Rectal smooth muscle tissue (tissue), 1 donor: ENCODE results near the gene DNMT3A.

Experiments used
- H3K27ac ChIP-seq: one replicate; pipeline ENCODE4 v1.7.0; 2013; ENCODE audit warnings: low read depth, low read length, inconsistent platforms
- H3K27me3 ChIP-seq: one replicate; pipeline ENCODE4 v1.7.0; 2013; ENCODE audit warnings: low read length; ENCODE audit not compliant: control insufficient read depth, insufficient read depth
- H3K36me3 ChIP-seq: one replicate; pipeline ENCODE4 v1.7.0; 2013; ENCODE audit warnings: low read length; ENCODE audit not compliant: control insufficient read depth, insufficient read depth
- H3K4me1 ChIP-seq: one replicate; pipeline ENCODE4 v1.7.0; 2013; ENCODE audit warnings: low read length; ENCODE audit not compliant: control insufficient read depth, insufficient read depth
- H3K4me3 ChIP-seq: one replicate; pipeline ENCODE4 v1.7.0; 2013; ENCODE audit warnings: low read length
- H3K9ac ChIP-seq: one replicate; pipeline ENCODE4 v1.7.0; 2013; ENCODE audit warnings: low read length

DNMT3A gene

DNA sequence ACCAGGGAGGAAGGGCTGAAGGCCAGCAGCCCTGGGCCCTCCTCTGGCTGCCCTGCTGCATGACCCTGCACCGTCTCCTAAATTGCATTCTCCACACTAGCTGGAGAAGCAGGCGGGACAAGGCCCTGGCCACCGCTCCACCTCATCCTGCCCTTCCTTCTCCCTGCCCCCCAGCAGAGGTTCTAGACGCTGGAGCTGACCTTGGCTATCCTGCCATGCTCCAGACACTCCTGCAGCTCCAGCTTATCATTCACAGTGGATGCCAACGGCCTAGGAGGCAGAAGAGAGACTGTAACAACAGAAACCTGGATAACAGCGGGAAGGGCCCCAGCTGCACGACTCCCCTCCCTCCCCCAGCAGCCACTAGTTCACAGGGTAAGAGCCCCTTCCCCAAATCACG, 105.0 kb downstream of the DNMT3A start:
- no peaks in the 10 kb centered on the region for H3K4me1 ChIP-seq
- no peak overlapping the region for H3K9ac ChIP-seq
- peaks cover 48% of the 10 kb centered on the region for H3K36me3 ChIP-seq
- H3K4me3 ChIP-seq, result no peak overlapping the region
- no peaks in the 10 kb centered on the region for H3K27me3 ChIP-seq
- no peak overlapping the region for H3K27ac ChIP-seq

DNA sequence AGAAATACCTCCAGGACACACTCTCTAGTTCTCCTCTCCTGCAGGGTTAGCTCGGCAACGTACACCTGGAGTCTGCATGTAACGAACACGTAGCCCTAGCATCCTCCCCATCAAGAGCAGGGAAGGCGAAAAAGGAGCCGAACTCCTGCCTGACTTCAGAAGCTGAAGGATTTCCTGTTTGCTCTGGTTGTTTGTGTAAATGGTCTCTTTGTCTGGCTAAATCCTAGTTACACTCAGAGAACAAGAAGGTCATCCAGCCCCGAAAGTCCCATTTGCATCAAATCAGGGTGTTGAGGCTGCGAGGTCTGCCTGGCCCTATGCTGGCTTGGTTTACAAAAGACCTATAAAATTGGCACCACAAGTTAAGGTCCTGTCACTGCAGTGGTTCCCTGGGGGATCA, 107.0 kb downstream of the DNMT3A start:
- Histone ChIP-seq H3K9ac (no peak overlapping the region), H3K4me3 (no peak overlapping the region), H3K27me3 (no peaks in the 10 kb centered on the region), H3K27ac (no peak overlapping the region), H3K36me3 (peaks cover 31% of the 10 kb centered on the region), H3K4me1 (peaks cover under 1% of the 10 kb centered on the region)

DNA sequence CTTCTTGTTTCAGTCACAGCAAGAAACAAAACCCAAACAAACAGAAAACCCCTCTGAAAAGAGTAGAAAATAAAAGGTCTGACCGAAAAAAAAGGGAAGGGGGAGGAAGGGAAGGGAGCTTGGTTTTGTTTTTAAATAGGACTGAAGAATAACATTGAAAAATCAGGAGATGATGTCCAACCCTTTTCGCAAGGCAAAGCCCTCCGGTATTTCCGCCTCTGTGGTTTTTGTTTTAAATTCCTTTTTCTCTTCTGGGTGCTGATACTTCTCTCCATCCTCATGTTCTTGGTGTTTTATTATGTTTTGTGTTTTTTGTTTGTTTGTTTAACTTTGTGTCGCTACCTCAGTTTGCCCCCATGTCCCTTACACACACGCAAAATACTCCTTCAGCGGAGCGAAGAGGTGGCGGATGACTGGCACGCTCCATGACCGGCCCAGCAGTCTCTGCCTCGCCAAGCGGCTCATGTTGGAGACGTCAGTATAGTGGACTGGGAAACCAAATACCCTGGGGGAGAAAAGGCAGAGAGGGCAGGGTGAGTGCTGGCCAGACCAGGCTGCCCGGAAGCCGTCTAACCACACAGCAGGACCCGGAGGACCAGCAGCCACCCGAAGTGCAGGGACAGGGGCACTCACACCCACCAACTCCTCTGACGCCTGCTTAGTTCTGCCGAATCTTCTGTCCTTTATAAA, 107.7 kb downstream of the DNMT3A start:
- no peak overlapping the region for H3K27ac ChIP-seq
- H3K4me3 ChIP-seq, result no peak overlapping the region
- H3K27me3 ChIP-seq, result no peaks in the 10 kb centered on the region
- peaks cover 6% of the 10 kb centered on the region for H3K4me1 ChIP-seq
- no peak overlapping the region for H3K9ac ChIP-seq
- peaks cover 24% of the 10 kb centered on the region for H3K36me3 ChIP-seq

DNA sequence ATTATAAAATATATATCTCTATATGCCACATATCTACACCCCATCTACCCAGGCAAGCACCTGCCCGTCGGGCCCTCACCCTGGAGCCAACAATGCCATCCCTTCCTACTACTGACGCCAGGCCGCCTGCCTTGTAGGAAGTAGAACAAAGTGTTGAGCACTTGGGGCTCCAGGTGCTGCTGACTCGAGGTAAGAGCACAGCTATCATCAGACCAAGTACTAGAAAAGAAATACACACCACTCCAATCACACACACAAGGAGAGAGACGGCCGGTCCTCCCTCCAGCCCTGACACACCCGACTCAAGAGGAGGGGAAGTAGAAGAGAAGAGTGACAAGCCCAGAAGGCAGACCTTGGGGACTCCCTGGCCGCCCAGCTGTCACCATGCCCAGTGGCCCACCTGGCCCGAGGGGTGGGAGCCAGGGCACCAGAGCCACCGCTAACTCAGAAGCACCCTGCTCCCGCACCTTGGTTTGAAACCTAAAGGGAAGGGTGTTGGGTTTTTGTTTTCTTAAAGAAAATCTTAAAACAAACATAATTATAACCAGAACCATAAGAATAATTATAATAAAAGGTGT, 109.4 kb downstream of the DNMT3A start:
- H3K4me3 ChIP-seq, result no peak overlapping the region
- peaks cover 8% of the 10 kb centered on the region for H3K4me1 ChIP-seq
- no peaks in the 10 kb centered on the region for H3K27me3 ChIP-seq
- no peak overlapping the region for H3K27ac ChIP-seq
- H3K36me3 ChIP-seq, result peaks cover 23% of the 10 kb centered on the region
- H3K9ac ChIP-seq, result no peak overlapping the region

DNA sequence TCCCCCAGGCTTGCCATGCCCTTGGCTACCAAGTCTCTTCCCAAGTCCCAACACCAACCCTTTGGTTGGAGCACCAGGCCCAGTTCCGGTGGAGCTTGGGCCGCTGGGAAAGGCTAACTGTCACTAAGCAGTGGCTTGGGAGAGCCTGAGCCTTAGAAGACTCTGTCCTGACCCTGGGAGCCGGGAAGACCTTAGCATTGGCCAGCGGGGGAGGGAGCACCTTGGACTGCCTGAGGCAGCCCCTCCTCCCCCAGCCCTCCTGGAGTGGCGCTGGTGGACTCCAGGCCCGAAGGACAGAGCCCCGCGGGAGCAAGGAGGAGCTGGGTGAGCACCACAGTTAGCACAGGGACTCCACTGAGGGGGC, 110.8 kb downstream of the DNMT3A start:
- Histone ChIP-seq H3K4me3 (no peak overlapping the region), H3K27ac (no peak overlapping the region), H3K27me3 (no peaks in the 10 kb centered on the region), H3K4me1 (peaks cover 8% of the 10 kb centered on the region), H3K9ac (no peak overlapping the region), H3K36me3 (peaks cover 18% of the 10 kb centered on the region)

DNA sequence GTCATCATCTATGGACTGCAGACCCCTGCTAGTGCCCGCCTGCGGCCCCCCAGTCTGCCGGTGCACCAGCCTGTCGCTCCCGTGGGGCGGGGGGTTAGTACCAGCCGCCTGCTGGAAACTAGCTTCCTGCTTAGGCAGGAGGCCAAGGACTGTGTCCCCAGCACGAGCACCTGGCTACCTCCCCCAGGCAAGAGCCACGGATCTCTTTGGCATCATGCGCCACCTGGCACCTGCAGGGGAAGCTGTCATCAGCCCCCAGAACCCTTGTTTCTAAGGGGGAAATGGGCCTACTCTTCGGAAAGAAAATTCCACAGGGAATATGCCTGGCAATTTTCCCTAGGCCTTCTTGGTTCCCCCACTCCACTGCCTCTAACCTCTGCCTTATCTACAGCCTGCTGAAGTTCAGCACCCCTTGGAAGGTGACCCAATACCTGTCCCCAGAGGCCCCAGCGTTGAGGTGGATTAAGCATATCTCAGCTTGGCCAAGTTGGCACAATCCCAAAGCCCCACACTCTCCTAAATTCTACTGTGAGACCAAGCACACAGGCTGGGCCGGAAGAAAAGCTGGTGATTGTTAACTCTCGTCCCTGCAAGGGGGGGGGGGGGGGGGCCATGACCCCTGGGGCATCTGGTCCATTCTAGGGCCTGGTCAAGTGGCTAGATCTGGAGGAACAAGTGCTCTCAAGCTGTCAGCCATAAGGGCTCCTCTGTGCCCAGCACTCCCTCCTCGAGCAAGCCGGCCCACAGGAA, 111.4 kb downstream of the DNMT3A start:
- Histone ChIP-seq H3K4me1 (peaks cover 8% of the 10 kb centered on the region), H3K4me3 (no peak overlapping the region), H3K9ac (no peak overlapping the region), H3K27ac (no peak overlapping the region), H3K36me3 (peaks cover 13% of the 10 kb centered on the region), H3K27me3 (no peaks in the 10 kb centered on the region)

DNA sequence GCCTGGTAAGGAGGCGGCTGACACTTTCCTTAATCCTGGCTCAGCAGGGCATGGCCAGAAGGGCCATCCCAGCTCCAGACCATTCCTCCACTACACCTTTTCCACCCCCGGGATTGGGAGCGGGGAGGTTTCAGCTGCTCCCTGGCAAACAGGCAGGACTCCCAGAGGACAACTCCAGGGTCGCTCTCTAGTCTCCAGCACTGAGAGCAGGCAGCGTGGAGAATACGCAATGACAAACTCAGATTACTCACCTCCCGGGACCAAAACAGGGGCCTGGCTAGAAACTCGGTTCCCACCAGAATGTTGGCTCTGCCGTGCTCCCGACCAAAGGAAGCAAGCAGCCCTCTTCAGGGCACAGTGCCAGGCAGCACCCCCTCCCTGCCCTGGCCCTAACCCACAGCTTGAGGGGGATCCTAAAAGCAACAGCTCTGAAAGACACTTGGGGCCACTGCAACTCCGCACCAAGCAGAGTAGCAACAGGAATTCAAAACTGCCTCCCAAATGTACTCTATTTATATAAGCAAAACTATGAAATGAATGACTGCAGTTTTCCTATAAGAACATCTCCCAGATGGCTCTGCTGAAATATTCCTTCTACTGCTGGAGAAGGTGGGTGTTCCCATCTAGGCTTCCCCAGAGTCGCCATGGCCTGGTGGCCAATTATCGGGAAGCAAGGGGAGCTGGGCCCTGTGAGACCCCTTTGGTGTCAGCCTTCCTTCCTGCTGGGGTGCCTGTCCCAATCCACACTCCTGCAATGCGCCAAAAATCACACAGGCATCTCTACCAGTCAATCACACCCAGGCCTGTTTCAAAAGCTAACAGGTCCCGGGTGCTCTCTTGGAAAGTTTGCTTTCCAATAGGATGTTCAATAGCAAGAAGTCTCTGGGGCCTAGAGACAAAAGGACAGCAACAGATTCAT, 112.2 kb downstream of the DNMT3A start:
- Histone ChIP-seq H3K27me3 (no peaks in the 10 kb centered on the region), H3K4me3 (no peak overlapping the region), H3K9ac (no peak overlapping the region), H3K27ac (peak overlapping the region; percentile 45), H3K36me3 (peaks cover 12% of the 10 kb centered on the region), H3K4me1 (peaks cover 8% of the 10 kb centered on the region)

DNA sequence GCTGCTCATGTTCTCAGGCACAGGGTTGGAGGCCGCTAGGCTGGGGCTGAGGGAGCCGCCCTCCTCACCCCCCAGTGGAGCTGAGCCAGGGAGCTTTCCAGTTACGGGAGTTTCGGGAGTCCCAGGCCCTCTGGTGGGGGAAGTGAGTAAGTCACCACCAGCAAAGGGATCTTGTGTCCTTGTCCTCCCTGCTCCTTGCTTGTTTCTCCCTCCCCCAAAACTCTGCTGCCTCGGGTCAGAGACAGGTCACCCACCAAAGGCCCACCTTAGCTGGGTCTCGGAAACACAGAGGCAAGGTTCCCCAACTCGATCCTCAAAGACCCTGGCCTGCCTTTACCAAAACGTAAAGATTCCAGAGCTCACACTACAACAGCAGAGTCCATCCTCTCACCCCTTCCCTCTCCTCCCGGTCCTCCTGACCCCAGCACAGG, 112.9 kb downstream of the DNMT3A start:
- no peak overlapping the region for H3K4me3 ChIP-seq
- no peaks in the 10 kb centered on the region for H3K27me3 ChIP-seq
- peak overlapping the region; percentile 45 for H3K27ac ChIP-seq
- peaks cover 7% of the 10 kb centered on the region for H3K36me3 ChIP-seq
- no peak overlapping the region for H3K9ac ChIP-seq
- peaks cover 8% of the 10 kb centered on the region for H3K4me1 ChIP-seq

DNA sequence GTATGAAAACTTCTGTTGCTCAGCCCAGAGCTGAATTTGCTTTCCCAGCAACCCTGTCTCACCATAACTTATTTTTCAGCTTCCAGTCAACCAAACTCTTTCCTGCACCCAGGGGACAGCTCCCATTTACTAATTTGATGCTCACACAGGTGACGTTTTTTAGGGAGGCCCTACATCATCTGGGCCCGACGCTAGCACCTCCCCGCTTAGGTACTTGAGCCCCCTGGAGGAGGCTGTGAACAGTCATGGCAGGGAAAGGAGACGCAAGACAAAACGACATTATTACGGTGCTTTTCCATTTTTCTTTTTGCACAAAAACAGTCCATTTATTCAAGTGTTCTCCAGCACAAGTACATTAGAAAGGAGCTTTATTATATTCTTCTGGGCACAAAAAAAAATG, 114.1 kb downstream of the DNMT3A start:
- H3K27ac ChIP-seq, result no peak overlapping the region
- H3K4me1 ChIP-seq, result peaks cover 8% of the 10 kb centered on the region
- H3K27me3 ChIP-seq, result no peaks in the 10 kb centered on the region
- no peak overlapping the region for H3K9ac ChIP-seq
- no peak overlapping the region for H3K4me3 ChIP-seq
- no peaks in the 10 kb centered on the region for H3K36me3 ChIP-seq

DNA sequence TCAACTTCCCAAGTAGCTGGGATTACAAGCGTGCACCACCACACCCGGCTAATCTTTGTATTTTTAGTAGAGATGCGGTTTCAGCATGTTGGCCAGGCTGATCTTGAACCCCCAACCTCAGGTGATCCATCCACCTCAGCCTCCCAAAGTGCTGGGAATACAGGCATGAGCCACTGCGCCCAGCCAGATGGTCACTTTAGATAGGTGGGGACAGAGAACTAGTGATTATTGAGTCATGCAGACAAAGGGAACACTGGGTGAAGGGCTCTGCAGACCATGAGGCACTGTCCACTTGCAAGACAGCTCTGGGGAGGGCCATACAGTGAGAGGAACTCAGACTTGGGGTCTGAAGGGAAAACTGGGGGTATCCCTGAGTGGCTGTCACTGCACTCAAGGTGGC, 114.9 kb downstream of the DNMT3A start:
- H3K27me3 ChIP-seq, result no peaks in the 10 kb centered on the region
- no peaks in the 10 kb centered on the region for H3K36me3 ChIP-seq
- peaks cover 8% of the 10 kb centered on the region for H3K4me1 ChIP-seq
- H3K9ac ChIP-seq, result no peak overlapping the region
- H3K4me3 ChIP-seq, result no peak overlapping the region
- no peak overlapping the region for H3K27ac ChIP-seq

DNA sequence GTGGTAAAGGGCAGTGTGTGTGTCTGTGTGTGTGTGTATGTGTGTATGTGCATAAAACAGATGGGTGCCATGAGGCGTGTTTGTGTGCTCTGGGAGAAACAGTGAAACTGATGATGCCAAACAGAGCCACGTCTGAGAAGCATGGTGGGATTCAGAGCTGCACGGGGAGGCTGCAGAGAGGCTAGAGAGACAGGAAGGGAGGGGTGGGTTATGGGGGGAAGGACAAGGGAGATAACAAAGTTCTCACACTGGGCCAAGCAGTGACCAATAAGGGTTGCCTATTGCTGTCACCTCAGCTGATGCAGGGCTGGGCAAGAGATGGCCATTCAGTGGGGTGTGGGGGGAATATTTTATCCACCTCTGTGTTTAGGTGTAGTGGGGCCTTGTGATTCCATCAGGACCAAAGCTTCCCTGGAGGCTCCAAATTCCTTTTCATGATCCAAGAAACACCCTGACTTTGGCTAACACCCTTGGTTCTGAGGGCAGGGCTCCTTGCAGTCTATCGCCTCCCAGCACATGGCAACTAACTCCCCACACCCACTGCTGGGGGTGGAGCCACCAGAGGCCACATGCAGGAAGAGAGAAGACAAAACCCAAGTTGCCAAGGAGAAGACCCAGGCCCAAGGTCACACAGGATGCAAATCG, 119.1 kb downstream of the DNMT3A start:
- no peak overlapping the region for H3K4me3 ChIP-seq
- H3K4me1 ChIP-seq, result no peaks in the 10 kb centered on the region
- H3K9ac ChIP-seq, result no peak overlapping the region
- H3K27ac ChIP-seq, result no peak overlapping the region
- no peaks in the 10 kb centered on the region for H3K27me3 ChIP-seq
- H3K36me3 ChIP-seq, result no peaks in the 10 kb centered on the region

DNA sequence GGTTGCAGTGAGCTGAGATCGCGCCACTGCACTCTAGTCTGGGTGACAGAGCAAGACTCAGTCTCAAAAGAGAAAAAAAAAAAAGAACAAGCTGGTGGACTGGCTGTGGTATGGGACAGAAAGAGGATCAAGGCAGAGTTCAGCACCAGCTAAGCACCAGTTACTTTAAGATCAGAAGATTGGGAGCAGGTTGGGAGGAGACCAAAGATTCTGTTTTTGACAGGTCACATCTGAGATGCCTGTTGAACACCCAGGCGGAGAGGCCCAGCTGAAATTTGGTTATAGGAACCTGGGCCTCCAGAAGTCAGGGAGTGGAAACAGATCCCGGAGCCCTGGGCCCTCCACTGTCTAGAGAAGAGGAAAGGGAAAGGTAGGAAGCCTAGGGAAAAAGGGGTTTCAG, 120.1 kb downstream of the DNMT3A start:
- H3K27ac ChIP-seq, result no peak overlapping the region
- H3K27me3 ChIP-seq, result no peaks in the 10 kb centered on the region
- H3K4me1 ChIP-seq, result no peaks in the 10 kb centered on the region
- no peak overlapping the region for H3K4me3 ChIP-seq
- H3K36me3 ChIP-seq, result no peaks in the 10 kb centered on the region
- no peak overlapping the region for H3K9ac ChIP-seq
